GM19328 (cell line): ENCODE data around the gene ZNF296.

ENCODE experiments used
- ATAC-seq: cut with Tn5 transposase; IDR thresholded peaks from one replicate; pipeline ENCODE4 v1.9.1; 2021; ENCODE audit warnings: mild to moderate bottlenecking, moderate library complexity; ENCODE audit not compliant: unreplicated experiment

The ZNF296 gene

GRCh38 chr19:45063851-45064801, 12.2 kb downstream of the ZNF296 start:
- no peak for ATAC-seq

GRCh38 chr19:45061965-45062364, 14.3 kb downstream of the ZNF296 start:
- ATAC-seq, result no peak

- ATAC-seq, result no peak
Measured at GRCh38 chr19:45059258-45059965, 16.9 kb downstream of the ZNF296 start.

GRCh38 chr19:45058622-45059159, 17.6 kb downstream of the ZNF296 start:
- ATAC-seq, result no peak

- ATAC-seq, result no peak
Measured at GRCh38 chr19:45057444-45057843, 18.8 kb downstream of the ZNF296 start.

GRCh38 chr19:45056831-45057230, 19.4 kb downstream of the ZNF296 start:
- no peak for ATAC-seq

GRCh38 chr19:45051929-45052579, 24.2 kb downstream of the ZNF296 start:
- no peak for ATAC-seq

- no peak for ATAC-seq
Measured at GRCh38 chr19:45050036-45050435, 26.2 kb downstream of the ZNF296 start.

- no peak for ATAC-seq
Measured at GRCh38 chr19:45049073-45049736, 27.1 kb downstream of the ZNF296 start.

- no peak for ATAC-seq
Measured at GRCh38 chr19:45047188-45047797, 29.0 kb downstream of the ZNF296 start.

GRCh38 chr19:45046355-45046754, 29.9 kb downstream of the ZNF296 start:
- no peak for ATAC-seq

GRCh38 chr19:45045671-45046353, 30.5 kb downstream of the ZNF296 start:
- no peak for ATAC-seq

- no peak for ATAC-seq
Measured at GRCh38 chr19:45041125-45041524, 35.2 kb downstream of the ZNF296 start.

- no peak for ATAC-seq
Measured at GRCh38 chr19:45040059-45040771, 36.1 kb downstream of the ZNF296 start.

GRCh38 chr19:45038931-45039893, 37.1 kb downstream of the ZNF296 start, which contains the start of gene CLASRP:
TSS of gene CLASRP (plus strand) at chr19:45039045. CDS start at chr19:45040213, 1,168 bp downstream.
- ATAC-seq, result peak; percentile 83

GRCh38 chr19:45037393-45038169, 38.7 kb downstream of the ZNF296 start:
- ATAC-seq, result no peak

- ATAC-seq, result no peak
Measured at GRCh38 chr19:45035755-45036154, 40.5 kb downstream of the ZNF296 start.
